Common myeloid progenitor, CD34-positive (primary cell): Measurements from ENCODE around the gene SETD5.

Experiments
- CTCF ChIA-PET: fragments of 350-600 bp; sonication (Branson Sonifier 250); formaldehyde crosslinking; loops from one replicate; lab custom pipeline; 2021; ENCODE audit warnings: antibody characterized with exemption; lab: Charles Lee
- POLR2A ChIA-PET: fragments of 350-600 bp; sonication (Branson Sonifier 250); formaldehyde crosslinking; loops from one replicate; lab custom pipeline; 2021; ENCODE audit warnings: antibody characterized with exemption; lab: Charles Lee
- DNase-seq, 3 donors: peaks; one replicate each; pipeline versions ENCODE4 v3.0.0 to v3.0.0-alpha.2; 2013
- H3K27ac ChIP-seq, 2 experiments: 1 replicate in 1 of 2; 2 replicates in 1 of 2; pipeline ENCODE4 v1.7.0; 2013; ENCODE audit warnings: inconsistent platforms in 2 of 2, low read length in 2 of 2, mild to moderate bottlenecking in 2 of 2, low read depth in 1 of 2, moderate library complexity in 1 of 2; ENCODE audit not compliant: severe bottlenecking in 2 of 2, insufficient read depth in 1 of 2, poor library complexity in 1 of 2
- H3K27me3 ChIP-seq, 5 experiments: replicated peaks in 2 of 5; 1 replicate in 3 of 5; 2 replicates in 2 of 5; pipeline versions ENCODE4 v1.6.1 to v1.7.0; 2013; ENCODE audit warnings: low read length in 4 of 5, mild to moderate bottlenecking in 2 of 5, moderate library complexity in 2 of 5, inconsistent platforms in 1 of 5; ENCODE audit not compliant: insufficient read depth in 5 of 5, control insufficient read depth in 4 of 5
- H3K36me3 ChIP-seq, 4 experiments: 1 replicate in 2 of 4; 2 replicates in 2 of 4; pipeline versions ENCODE4 v1.6.1 to v1.7.0; 2013; ENCODE audit warnings: low read length in 3 of 4, control low read depth in 1 of 4, mild to moderate bottlenecking in 1 of 4; ENCODE audit not compliant: control insufficient read depth in 4 of 4, insufficient read depth in 4 of 4
- H3K4me1 ChIP-seq, 4 experiments: 1 replicate in 3 of 4; 2 replicates in 1 of 4; pipeline versions ENCODE4 v1.6.1 to v1.7.1; 2013; ENCODE audit warnings: low read length in 3 of 4, mild to moderate bottlenecking in 3 of 4, control low read depth in 1 of 4, inconsistent platforms in 1 of 4, moderate library complexity in 1 of 4; ENCODE audit not compliant: control insufficient read depth in 4 of 4, insufficient read depth in 4 of 4; ENCODE audit errors: control extremely low read depth in 1 of 4
- H3K4me3 ChIP-seq, 7 experiments: 1 replicate in 4 of 7; 2 replicates in 3 of 7; pipeline versions ENCODE4 v1.5.1 to v1.7.0; 2013; ENCODE audit warnings: mild to moderate bottlenecking in 7 of 7, low read length in 6 of 7, moderate library complexity in 6 of 7, inconsistent platforms in 2 of 7, low read depth in 2 of 7, control low read depth in 1 of 7; ENCODE audit not compliant: insufficient read depth in 4 of 7, control insufficient read depth in 1 of 7; ENCODE audit errors: extremely low read depth in 1 of 7
- H3K9me3 ChIP-seq, 5 experiments: 1 replicate in 4 of 5; 2 replicates in 1 of 5; pipeline versions ENCODE4 v1.6.1 to v1.7.1; 2013; ENCODE audit warnings: low read length in 4 of 5, mild to moderate bottlenecking in 2 of 5, inconsistent platforms in 1 of 5, low read depth in 1 of 5, moderate library complexity in 1 of 5; ENCODE audit not compliant: control insufficient read depth in 4 of 5, insufficient read depth in 2 of 5; ENCODE audit errors: control extremely low read depth in 1 of 5
- WGBS: methylation state at CpG from one replicate; pipeline ENCODE4 v1.1.5; 2013; ENCODE audit not compliant: insufficient coverage; 5-methylcytosine and 5-hydroxymethylcytosine counted together

Gene SETD5

DNA sequence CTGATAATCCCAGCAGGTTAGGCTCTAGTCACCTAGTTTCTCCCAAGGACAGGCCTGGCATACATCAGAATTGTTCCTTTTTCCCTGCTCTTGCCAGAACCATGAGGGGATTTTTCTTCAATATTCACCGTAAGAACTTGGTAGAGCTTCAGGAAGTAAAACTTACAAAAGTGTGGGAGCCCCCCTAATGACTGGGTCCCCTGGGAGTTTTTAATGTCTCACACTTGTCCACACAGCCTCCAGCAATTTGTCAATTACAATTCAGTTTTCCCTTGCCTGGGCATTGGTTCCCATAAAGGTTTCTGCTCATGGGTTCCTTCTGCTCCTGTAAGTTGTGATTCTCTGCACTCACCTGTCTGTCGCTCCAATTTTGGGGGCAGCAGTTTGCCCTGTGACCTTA is 127.7 kb downstream of the SETD5 start:
- Histone ChIP-seq H3K4me1 (no peaks in the 10 kb centered on the region), H3K27me3 (peaks cover 0 to 18% (median 3%) of the 10 kb centered on the region in 5 experiments), H3K4me3 (no peak overlapping the region), H3K36me3 (no peaks in the 10 kb centered on the region), H3K9me3 (peaks cover 0 to 3% (median 0%) of the 10 kb centered on the region in 5 experiments), H3K27ac (no peak overlapping the region)
- no peak for DNase-seq
- ChIA-PET POLR2A (no interaction called here), CTCF (no interaction called here)
- 100% methylated on average over 1 of the region's 2 CpGs for WGBS
